IPS DF 19.7 (cell line): ENCODE results near the gene RFX1.

Source experiments
- DNase-seq: peaks from one replicate; pipeline ENCODE4 v3.0.0-alpha.2; 2013; ENCODE audit warnings: low read depth, low spot score

Gene RFX1

DNA sequence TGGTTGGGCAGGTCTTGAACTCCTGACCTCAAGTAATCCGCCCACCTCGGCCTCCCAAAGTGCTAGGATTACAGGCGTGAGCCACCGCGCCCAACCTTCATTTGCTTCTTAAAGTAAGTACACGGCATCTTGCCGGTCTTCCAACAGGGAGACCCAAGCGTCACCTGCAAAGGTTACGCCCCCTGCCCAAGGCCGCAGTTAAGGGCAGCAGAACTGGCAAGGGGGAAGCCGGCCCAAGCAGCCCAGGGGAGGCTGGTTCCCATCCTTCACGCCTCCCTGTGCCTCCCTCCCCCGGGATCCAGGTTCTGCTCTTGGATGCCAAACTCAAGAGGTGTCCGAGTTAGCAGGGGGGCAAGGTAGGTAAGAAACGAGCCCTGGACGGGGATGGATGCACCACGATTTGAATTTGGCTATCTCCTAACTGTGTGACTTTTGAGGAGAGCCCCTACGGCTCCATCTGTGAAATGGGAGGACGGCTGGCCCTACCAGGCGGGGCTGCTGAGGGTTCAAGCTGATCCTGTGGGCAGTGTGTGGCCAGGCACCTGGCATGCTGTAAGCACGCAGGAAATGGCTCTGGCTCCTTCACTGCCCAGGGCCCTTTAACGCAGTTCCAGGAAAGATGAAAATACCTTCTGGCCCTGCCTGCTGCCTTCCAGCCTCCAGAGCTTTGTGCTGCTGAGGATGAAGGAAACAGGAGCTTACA lies 9.0 kb downstream of the RFX1 start:
- no peak for DNase-seq

DNA sequence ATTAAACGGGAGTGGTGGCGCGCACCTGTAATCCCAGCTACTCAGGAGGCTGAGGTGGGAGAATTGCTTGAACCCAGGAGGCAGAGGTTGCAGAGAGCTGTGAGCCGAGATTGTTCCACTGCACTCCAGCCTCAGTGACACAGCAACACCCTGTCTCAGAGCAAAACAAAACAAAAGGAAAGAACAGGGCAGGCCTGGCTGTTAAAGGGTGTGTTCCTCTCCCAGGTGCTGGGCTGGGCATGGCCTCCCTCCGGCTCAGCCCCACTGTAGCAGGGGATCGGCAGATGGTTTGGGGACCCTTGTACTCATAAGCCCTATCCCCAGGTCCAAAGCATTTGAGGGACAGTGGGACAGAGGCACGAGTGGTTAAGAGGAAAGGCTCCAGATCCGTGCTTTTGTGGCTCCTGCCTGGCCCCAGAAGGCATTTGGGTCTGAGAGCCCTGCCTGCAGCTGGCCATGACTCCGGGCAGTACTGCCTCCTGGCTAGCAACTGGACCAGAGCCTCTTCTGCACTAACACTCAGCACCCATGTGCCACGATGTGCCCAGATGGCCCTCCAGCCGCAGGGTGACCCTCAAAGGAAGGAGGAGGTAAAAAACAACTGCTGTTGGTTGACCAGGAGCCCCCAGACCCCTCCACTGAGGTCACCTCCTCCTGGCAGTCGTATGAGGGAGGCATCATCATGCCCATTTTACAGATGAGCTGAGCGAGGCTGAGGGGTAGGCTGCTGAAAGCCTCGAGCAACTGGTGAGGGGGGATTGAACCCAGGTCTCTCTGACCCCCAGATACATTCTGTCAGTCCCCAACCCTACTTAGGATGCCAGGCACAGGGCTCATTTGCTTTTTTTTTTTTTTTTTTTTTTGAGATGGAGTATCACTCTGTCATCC lies 10.0 kb downstream of the RFX1 start:
- DNase-seq = no peak

DNA sequence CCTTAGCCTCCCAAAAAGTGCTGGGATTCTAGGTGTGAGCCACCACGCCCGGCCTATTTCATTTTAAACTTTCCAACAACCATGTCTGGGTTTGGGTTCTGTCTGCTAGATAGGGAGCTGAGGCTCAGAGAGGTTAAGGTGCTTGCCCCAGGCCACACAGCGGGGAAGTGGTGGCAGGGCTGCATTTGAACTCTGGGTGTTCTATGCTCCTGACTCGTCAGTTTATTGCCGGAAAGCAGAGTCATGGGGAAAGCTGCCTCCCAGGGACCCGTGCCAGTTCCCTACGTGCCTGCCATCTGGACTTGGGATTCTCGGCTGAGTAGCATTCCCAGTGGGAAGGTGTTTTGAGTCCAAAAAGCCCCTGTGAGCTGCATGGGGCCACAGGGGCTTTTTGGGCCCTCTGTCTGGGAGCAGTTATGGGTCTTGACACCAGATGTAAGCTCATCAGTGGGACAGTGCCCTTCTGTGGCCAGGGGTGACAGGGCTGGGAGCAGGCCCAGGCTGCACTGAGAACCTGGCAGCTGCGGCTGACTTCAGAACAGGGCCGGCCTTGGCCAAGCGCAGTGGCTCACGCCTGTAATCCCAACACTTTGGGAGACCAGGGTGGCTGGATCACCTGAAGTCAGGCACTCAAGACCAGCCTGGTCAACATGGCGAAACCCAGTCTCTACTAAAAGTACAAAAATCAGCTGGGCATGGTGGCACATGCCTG lies 10.9 kb downstream of the RFX1 start:
- DNase-seq = no peak

- DNase-seq = no peak
These were observed 12.4 kb downstream of the RFX1 start for GRCh38 chr19:13993590-13994300.

GRCh38 chr19:13992025-13992424 lies 14.1 kb downstream of the RFX1 start:
- no peak for DNase-seq

DNA sequence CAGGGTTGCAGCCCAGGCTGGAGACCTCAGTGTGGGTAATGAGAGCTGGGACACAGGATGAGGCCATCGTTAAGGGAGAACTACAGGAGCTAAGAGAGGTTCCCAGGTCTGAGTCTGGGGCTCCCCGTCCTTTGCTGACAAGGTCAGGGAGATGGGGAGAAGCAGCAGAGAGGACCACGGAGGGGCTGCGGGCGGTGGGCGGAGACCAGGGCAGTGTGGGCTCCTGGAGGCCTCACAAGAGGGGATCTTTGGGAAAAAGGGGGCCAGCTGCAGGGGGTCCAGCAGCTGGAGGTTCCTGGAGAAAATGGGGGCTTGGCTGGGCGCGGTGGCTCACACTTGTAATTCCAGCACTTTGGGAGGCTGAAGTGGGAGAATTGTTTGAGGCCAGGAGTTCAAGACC lies 16.0 kb downstream of the RFX1 start:
- no peak for DNase-seq

- DNase-seq = no peak
These were observed 16.6 kb downstream of the RFX1 start for GRCh38 chr19:13989487-13989886.

GRCh38 chr19:13987101-13987890 lies 18.8 kb downstream of the RFX1 start:
- DNase-seq = no peak

- DNase-seq = peak; percentile 68
These were observed 19.7 kb downstream of the RFX1 start for GRCh38 chr19:13986348-13986904.

DNA sequence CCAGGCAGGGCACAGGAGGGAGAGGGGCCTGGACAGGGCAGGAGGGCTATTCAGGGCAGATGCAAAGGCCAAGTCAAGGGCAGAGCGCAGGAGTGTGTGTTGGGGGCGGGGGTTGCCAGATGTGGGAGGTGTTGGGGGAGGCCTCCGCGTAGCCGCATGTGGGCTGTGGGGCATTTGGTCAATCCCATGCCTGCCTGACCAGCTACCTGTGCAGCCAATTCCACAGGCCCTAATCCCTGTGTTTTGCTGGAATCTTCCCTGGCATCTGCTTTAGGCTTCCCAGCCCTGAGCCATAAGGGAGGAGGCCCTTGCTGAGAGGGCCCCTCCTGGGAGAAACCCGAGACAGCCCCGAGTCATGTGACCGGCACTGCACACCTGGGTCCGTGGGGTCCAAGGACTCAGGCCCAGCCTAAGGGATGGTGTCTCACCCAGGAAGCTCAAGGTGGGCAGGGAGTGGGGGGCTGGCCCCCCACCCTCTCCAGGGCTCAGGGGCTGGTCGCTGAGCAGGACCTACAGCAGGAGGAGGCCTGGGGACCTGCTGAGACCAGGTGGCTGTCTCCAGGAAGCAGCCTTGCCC lies 20.3 kb downstream of the RFX1 start:
- no peak for DNase-seq

DNA sequence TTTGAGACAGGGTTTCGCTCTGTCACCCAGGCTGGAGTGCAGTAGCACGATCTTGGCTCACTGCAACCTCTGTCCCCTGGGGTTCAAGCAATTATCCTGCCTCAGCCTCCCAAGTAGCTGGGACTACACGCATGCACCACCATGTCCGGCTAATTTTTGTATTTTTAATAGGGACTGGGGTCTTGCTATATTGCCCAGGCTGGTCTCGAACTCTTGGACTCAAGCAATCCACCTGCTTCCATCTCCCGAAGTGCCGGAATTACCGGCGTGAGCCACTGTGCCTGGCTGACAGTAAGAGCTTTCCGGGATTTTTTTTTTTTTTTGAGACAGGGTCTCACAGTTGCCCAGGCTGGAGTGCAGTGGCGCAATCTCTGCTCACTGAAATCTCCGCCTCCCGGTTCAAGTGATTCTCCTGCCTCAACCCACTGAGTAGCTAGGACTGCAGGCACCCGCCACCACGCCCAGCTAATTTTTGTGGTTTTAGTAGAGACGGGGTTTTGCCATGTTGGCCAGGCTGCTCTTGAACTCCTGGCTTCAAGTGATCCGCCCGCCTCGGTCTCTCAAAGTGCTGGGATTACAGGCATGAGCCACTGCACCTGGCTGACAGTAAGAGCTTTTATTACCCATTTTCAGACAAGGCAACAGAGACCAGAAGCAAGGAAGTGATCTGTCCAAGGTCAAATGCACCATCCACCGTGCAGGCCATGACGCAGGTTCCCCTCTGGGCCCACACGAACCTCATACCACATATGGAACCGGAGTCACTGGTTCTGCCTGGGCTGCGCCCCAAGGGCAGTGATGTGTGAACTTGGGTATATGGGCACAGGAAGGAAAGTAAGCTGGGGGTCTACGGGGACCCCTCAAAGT lies 21.0 kb downstream of the RFX1 start:
- DNase-seq = no peak

DNA sequence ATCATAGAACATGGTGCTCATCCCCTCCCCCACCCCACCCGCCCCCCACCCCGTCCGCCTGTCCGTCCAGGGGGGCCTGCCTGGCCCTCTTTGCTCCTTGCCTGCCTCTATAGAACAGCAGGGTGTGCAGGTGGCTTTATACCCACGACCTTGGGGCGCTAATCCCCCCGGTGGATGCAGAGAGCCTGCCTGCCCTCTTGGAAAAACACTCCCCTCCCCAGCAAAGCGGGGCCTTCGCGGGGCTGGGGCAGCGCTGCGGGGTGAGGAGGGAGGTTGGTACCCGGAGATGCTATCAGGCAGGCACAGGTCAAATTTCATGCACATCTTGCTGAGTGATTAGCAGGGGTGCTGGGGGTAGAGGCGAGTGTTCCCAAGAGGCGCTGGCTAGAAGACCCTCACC lies 21.9 kb downstream of the RFX1 start:
- no peak for DNase-seq

GRCh38 chr19:13983213-13983889 lies 22.8 kb downstream of the RFX1 start:
- no peak for DNase-seq

- DNase-seq = no peak
These were observed 23.3 kb downstream of the RFX1 start for GRCh38 chr19:13982773-13983172.

GRCh38 chr19:13981988-13982501 lies 24.1 kb downstream of the RFX1 start:
- no peak for DNase-seq

DNA sequence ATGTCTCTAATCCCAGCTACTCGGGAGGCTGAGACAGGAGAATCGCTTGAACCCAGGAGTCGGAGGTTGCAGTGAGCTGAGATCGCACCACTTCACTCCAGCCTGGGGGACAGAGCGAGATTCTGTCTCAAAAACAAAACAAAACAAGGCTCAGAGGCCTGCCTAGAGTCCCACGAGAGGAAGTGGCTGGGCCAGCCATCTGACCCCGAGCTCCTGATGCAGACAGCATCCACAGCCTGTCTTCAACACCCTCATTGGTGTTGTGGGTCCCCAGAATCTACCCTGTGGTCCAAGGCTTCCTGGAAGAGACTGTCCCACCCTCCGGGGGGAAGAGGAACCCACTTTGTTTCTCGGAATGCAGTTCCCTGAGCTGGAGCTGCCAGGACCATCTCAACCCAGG lies 24.7 kb downstream of the RFX1 start:
- no peak for DNase-seq

GRCh38 chr19:13981021-13981420 lies 25.1 kb downstream of the RFX1 start:
- no peak for DNase-seq

DNA sequence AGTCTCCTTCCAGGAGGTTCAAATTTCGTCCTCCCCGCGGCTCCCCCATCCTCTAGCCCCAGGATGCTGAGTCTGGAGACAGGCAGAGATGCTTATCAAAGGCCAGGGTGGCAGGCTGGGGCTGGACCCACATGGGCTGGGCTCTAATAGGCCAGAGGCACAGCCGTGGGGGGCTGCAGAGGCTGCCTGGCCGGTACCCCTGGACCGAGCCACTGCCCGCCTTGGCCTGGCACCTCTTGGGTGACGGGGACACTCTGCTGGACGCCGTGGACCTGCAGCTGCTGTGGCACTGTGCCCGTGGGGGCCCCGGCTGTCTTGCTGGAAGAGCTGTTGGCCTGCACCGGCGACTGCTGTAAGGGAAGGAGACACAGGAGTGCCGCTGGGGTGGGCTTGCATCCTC lies 25.8 kb downstream of the RFX1 start:
- DNase-seq = no peak

GRCh38 chr19:13979686-13980085 lies 26.4 kb downstream of the RFX1 start:
- no peak for DNase-seq
